NCI-H526 treated with DMSO at 0.1 percent for 48 hours (cell line): ENCODE measurements around the gene FREM2.

Experiments
- DNase-seq: peaks from one replicate; lab custom pipeline; 2025; lab: John Stamatoyannopoulos, UW

The FREM2 gene

DNA sequence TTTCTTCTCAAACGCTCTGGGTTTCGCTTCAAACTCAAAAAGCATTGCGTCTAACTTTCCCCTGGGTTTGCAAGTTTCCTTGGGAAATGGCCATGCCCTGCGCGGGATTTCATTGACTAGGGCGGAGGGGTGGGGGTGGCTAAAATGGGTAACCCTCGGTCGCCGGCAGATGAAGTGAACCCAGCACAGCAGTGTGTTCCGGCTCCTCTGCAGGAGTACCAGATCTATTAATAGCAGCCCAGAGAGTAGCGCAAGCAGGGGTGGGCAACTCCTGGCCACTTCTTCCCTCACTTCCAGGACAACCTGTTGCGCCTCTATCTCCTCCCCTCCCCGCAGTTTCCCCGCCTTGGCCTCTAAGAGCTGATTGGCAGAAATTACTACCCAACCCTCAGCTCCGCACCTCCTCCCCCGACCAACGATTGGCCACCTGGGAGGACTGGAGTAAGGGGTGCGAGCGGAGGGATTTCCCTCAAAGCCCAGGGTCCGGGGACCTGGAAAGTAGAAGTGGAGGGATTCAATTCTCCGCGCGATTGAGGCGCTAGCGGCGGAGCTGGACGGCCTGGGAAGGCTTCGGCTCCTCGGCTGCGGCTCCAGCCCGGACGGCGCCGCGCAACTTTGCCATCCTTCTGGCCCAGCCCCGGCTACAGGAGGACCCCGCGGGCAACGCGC is at the start of gene FREM2:
FREM2 (plus strand) TSS at position 501 of the 669 bp plus-strand sequence. CDS start 268 bp downstream, outside the sequence.
- DNase-seq = peak; percentile 78

GRCh38 chr13:38637576-38637975 is 49.3 kb upstream of the FREM2 start:
- DNase-seq = peak; percentile 35

DNA sequence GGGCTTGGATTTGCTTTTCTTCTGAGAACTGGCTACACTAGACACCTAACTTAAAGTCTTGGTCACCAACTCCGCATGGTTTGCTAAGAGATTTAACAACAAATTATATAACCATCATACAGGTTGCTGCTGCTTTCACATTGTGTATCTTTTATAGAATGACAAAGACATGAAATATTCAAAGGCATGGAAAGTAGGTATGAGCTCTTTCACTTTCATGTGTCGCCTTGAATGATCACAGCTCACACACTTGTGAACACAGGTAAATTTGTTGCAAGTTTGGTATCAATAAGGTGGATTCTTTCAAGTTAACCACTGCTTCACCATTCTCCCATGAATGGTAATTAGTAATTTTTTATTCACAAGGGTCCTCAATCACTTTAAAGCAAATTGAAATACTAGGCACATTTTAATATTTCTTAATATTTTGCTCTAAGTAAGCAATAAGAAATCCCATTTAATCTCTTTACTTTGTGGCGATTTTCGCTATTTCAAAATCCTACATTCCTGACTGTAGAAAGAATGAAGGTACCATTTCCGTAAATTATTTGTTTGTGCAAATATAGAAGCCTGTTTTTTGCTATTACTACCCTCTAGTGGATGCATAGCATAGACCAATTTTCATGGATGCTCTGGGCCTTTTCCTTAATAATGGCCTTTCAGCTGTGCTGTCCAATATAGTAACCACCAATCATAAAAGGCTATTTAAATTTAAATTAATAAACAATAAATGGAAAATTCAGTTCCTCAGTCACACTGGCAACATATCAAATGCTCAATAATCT is 45.5 kb upstream of the FREM2 start:
- DNase-seq = no peak

- DNase-seq = peak; percentile 30
Measured at GRCh38 chr13:38647312-38647711, 39.6 kb upstream of the FREM2 start.

GRCh38 chr13:38648912-38649311 is 38.0 kb upstream of the FREM2 start:
- no peak for DNase-seq

DNA sequence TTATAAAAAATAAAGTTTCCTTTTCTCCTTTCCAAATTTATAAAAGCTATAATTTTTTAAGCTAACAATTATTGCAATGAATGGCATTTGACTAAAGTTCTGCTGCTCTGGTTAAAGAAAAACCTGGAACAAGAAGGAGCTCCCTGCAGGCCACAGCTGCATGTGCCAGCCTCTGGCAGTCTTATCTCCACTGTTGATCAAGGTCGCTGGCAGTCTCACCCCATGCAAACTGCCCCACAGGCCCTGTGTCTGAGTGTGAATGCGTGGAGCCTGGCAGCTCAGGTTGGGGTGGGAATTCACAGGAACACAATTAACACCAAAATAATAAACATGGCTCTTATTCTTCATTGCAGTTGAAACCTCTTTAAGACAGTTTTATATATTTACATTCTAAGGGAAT is 30.2 kb upstream of the FREM2 start:
- no peak for DNase-seq

GRCh38 chr13:38657191-38657590 is 29.7 kb upstream of the FREM2 start:
- no peak for DNase-seq

- DNase-seq = no peak
Measured at GRCh38 chr13:38658906-38659305, 28.0 kb upstream of the FREM2 start.

DNA sequence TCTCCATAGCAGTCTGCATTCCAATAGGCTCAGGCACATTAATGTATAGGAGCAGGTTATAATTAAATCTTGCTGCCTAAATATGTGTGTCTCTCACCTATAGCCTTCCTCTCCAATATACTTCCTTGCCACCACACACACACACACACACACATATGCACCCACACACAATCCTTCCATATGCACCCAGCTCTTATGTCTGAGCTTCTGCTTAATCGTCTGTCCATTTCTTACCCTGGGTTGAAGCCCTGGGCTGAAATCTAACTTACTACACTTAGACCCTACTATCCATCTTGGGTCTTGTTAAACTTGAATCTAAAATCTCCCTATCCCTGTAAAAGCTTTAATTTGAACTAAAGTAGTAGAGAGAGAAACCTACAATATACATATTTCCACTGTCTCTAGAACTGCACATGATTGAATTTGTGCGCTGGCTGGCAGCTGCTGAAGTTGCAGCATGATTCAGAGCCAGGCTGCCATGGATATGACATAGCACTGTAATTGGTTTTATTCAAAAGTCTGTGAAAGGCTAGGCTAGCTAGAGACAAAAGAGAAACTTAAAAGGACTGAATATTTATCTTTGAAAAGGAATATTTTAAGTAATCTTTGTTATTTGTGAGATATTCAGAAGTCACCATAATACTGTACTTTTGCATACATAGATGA is 25.7 kb upstream of the FREM2 start:
- DNase-seq = no peak

DNA sequence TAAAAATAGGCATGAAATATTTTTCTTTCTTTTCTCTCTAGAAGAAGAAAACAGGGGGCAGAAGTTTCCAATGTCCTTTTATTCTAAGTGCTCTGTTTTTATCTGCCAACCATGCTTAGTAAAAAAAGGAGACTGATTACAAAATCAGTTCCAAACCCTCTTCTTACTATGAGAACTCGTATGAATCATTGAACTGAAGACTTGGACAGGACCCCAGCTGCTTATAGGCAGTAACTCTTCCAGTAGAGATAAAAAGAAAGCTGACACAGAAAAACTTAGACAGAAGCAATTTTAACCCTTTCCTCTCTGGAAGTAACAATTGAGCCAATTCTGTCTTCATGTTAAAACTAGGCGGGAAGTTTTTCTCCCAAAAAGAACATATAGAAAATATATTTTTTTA is 24.5 kb upstream of the FREM2 start:
- no peak for DNase-seq

- DNase-seq = no peak
Measured at GRCh38 chr13:38664906-38665305, 22.0 kb upstream of the FREM2 start.

DNA sequence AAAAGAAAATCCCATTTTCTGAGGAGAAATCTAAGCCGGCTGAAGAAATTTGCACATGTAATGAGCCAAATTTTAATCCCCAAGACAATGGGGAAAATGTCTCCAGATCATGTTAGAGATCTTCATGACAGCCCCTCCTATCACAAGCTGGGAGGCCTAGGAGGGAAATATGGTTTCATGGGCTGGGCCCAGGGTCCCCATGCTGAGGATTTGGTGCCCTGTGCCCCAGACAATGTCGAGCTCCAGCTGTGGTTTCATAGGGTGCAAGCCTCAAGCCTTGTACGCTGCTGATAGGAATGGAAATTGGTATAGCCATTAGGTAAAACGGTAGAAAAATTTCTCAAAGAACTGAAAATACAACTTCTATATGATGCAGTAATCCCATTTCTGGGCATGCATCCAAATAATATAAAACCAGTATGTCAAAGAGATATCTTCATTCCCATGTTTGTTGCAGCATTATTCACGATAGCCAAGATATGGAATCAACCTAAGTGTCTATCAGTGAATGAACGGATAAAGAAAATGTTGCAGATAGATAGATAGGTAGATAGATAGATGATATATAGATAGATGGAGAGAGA is 19.3 kb upstream of the FREM2 start:
- DNase-seq = no peak

- DNase-seq = no peak
Measured at GRCh38 chr13:38669234-38669964, 17.5 kb upstream of the FREM2 start.

DNA sequence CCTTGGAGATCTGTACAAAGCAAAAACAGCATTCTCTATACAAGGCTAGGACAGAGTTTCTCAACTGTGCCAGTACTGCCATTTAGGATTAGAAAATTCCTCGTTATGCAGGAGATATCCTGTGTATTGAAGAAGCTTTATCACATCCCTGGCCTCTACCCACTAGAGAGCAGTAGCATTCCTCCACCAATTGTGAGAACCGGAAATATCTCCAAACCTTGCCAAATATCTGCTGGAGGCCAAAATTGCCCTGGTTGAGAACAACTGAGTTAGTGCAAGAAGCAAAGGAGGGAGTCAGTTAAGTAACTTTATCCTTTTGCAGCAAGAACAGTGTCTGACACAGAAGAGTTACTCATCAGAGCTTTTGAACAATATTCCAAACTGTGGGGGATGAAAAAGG is 16.2 kb upstream of the FREM2 start:
- no peak for DNase-seq

DNA sequence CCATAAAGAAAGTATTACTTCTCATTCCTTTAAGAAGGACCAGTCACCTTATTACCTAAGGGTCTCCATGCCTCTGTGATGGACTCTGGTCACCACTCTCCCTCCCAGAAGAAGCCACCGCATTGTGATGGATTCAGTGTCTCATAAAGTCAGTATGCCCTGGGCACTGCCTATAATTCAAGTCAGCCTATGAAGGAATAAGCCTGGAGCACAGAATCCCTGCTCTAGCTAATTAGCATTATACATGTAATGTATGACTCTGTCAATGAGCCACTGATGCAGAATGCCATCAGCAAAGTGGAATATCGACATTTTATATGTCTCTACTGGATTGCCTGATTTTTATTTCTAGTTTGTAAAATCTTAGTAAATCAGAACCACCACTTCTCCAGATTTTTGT is 14.9 kb upstream of the FREM2 start:
- DNase-seq = no peak

GRCh38 chr13:38674208-38674607 is 12.7 kb upstream of the FREM2 start:
- no peak for DNase-seq

- no peak for DNase-seq
Measured at GRCh38 chr13:38680912-38681311, 6.0 kb upstream of the FREM2 start.

GRCh38 chr13:38684714-38685113 is 2.2 kb upstream of the FREM2 start:
- DNase-seq = no peak

- DNase-seq = no peak
Measured at GRCh38 chr13:38685431-38685830, 1.4 kb upstream of the FREM2 start.

- DNase-seq = peak; percentile 54
Measured at GRCh38 chr13:38685974-38686576, 802 bp upstream of the FREM2 start.
